CD4-positive, alpha-beta T cell treated with Interferon gamma for 1 hour (primary cell): ENCODE data around the gene GJA1.
"Not testable (repeated sequence)": the region's sequence is repeated elsewhere in the genome, so short reads cannot be mapped to it uniquely, and the experiment has no call there.

Source experiments
- DNase-seq: peaks from one replicate; pipeline ENCODE4 v3.0.0-alpha.2; 2020

Gene GJA1

DNA sequence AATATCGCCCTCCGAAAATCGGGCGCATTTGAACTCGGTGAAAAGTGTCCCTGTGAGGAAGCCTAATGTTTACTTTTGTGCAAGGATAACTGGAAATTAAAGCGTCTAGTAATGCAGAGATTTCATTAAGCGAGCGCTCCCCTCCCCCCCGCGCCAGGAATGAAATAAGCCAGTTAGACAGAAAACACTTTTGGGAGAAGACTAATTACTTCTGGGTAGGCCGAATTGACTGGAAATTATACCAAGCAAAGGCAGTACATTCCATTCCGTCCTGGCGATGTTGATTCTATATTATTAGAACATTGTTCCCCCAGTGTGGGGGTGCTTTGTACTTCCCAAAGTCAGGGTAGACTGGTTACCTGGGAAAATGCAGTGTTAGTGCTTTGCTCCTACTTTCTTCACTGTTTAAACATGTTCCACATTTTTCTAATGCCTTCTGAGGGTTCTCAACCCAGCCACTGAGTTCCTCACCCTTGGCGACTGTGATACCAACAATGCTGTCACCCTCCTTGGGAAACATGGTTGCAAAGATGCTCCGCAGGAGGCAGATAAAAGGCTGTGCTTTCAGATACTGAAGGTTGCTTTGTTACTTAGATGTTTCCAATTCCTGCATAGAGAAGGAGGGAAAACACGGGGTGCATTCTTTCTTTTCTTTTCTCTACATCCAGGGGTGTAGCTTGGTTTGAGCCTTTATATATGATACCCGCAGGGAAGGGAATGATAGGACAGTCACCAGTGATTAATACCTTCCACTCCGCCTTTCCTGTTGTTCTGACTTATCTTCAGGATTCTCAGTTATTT lies 2.6 kb downstream of the GJA1 start:
- no peak for DNase-seq

DNA sequence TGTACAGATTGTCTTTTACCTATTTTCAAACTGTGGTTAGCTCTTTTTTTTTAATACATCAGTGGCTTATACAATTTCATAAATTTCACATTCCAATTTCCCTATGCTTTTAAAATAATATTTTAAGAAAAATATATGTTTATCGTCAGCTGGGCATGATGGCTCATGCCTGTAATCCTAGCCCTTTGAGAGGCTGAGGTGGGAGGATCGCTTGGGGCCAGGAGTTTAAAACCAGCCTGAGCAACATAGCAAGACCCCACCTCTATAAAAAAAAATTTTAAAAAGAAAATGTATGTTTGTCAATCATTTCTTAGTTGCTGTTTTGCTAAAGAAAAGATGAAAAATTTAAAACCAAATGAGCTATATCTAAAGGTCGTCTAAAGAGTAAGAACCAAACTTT lies 3.4 kb downstream of the GJA1 start:
- no peak for DNase-seq

DNA sequence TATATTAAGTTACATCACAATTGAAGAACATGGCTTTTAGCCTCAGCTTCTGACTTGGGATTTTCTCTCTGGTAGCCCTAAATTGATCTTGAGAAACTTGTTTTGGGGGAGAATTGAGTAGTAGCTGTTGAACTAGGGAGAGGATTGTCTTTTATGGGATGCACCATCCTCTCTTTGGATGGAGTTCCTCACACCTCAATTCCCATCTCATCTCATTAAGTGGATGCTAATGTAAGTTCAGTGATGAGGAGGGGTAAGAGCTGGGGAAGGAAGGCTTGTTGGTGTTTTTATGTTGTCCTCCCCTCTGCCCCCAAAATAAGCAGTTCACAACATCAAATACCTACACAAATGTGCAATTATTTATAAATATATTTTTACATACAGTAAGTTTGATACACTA lies 4.0 kb downstream of the GJA1 start:
- no peak for DNase-seq

DNA sequence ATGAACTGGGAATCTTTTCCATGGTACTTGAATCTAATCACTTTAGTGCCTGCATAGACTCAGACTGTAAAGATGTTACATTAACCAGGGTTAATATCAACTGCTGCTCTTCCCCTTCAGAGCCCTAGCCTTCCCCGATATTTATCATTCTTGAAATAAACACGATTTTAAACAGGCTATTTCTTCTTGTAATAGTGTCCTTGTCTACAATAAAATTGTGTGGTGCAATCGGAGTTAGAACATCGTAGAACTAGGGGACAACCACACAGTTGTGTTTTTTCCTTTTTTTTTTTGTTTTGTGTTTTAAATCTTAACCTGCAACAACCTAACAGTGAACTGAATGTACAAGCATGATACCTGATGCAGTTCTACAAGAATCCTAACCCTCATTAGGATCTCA lies 4.5 kb downstream of the GJA1 start:
- no peak for DNase-seq

DNA sequence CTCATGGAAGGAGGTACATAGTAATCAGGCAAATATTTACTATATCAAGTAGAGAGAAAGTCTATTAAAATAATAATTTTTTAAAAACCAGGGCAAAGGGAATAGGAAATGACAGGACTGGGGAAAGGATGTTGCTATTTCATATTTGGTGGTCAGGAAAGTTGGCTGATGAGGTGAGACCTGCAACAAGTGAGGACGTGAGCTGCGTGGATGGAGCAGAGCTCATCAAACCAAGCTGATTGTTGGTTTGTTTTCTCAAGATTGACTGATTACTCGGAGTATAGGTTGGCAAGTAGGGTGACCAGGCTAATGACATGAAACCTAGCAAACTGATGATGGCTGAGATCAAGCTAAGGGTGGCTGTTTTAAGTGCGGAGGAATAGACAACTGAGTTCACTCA lies 6.0 kb downstream of the GJA1 start:
- no peak for DNase-seq

DNA sequence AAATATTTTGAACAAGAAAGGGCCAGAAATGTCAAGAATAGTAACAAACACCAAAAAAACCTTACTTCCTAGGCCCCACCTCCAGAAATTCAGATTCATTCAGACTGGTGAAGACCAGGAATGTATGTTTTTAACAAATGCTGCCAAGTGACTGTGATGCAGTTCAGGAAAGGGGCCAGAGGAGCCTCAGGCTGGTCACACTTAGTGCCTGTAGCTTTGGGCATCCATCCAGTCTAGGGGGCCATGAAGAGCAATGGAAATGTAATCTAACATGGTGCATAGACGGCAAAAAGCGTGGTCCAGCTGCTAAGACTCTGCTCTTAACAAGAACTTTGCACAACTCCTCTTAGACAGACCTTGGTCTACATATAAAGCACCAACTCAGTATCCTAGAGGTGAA lies 7.1 kb downstream of the GJA1 start:
- no peak for DNase-seq

DNA sequence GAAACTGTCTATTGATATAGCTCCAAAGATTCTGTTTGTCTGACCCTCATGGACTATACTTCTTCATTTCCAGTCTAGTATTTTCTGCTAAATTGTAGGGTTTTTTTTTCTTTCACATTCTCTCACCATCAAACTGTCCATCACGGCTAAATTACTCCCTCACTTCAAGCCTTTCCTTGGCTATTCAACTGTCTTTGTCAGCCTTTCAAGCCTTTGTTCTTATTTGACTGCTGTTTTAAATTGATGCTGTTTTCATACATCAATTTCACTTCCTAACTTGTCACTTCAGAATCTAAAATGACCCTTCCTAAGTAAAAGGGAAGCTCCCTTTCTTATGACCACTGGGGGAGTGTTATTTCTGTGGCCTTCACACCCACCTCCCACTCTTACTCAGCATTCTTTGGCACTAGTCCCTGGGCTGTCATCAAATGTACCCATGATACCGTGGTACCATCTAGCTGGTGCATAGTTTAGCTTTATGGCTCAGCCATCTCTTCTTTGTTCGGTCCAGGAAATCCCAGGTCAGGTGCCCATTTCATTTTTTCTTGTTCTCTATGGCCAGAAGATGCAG lies 8.6 kb downstream of the GJA1 start:
- DNase-seq = no peak

DNA sequence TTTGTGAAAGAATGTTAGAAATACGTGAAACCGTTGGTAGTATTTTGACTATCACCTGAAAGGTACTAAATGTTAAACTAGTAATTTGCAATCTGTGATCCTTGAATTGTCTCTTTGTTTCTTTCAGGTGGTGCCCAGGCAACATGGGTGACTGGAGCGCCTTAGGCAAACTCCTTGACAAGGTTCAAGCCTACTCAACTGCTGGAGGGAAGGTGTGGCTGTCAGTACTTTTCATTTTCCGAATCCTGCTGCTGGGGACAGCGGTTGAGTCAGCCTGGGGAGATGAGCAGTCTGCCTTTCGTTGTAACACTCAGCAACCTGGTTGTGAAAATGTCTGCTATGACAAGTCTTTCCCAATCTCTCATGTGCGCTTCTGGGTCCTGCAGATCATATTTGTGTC lies 11.3 kb downstream of the GJA1 start:
- DNase-seq = not testable (repeated sequence)

DNA sequence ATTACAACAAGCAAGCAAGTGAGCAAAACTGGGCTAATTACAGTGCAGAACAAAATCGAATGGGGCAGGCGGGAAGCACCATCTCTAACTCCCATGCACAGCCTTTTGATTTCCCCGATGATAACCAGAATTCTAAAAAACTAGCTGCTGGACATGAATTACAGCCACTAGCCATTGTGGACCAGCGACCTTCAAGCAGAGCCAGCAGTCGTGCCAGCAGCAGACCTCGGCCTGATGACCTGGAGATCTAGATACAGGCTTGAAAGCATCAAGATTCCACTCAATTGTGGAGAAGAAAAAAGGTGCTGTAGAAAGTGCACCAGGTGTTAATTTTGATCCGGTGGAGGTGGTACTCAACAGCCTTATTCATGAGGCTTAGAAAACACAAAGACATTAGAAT lies 12.3 kb downstream of the GJA1 start:
- DNase-seq = not testable (repeated sequence)

DNA sequence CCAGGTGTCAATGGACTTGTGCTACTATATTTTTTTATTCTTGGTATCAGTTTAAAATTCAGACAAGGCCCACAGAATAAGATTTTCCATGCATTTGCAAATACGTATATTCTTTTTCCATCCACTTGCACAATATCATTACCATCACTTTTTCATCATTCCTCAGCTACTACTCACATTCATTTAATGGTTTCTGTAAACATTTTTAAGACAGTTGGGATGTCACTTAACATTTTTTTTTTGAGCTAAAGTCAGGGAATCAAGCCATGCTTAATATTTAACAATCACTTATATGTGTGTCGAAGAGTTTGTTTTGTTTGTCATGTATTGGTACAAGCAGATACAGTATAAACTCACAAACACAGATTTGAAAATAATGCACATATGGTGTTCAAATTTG lies 13.1 kb downstream of the GJA1 start:
- DNase-seq = not testable (repeated sequence)

DNA sequence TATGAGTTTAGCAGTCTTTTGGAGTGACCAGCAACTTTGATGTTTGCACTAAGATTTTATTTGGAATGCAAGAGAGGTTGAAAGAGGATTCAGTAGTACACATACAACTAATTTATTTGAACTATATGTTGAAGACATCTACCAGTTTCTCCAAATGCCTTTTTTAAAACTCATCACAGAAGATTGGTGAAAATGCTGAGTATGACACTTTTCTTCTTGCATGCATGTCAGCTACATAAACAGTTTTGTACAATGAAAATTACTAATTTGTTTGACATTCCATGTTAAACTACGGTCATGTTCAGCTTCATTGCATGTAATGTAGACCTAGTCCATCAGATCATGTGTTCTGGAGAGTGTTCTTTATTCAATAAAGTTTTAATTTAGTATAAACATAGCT lies 13.9 kb downstream of the GJA1 start:
- DNase-seq = no peak

DNA sequence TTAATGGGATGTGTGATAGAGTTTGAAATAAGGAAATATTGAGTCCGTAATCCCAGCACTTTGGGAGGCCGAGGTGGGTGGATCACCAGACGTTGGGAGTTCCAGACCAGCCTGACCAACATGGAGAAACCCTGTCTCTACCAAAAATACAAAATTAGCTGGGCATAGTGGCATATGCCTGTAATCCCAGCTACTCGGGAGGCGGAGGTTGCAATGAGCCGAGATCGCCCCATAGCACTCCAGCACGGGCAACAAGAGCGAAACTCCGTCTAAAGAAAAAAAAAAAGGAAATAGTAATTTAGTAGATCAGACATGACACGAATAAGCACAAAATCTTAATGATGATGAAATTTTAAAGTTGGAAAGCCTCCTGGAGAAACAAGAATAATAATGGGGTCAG lies 14.8 kb downstream of the GJA1 start:
- no peak for DNase-seq

DNA sequence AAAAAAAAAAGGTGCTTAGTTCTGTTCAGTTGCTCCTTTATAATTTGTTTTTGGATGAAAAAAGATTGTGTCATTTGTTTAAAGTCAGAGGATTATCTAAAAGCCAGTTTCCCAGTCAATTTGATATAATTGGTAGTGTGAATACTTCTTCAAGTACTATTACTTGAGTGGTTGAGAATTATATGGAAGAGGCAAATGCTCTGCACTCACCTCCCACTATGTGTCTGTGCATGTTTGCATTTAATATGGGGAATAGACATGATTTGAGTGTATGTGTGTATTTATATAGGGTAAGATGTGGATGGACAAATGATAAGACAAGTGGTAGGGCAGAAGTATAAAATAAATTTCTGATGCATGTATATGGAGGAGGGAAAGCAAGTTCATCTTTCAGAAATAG lies 15.8 kb downstream of the GJA1 start:
- DNase-seq = no peak

DNA sequence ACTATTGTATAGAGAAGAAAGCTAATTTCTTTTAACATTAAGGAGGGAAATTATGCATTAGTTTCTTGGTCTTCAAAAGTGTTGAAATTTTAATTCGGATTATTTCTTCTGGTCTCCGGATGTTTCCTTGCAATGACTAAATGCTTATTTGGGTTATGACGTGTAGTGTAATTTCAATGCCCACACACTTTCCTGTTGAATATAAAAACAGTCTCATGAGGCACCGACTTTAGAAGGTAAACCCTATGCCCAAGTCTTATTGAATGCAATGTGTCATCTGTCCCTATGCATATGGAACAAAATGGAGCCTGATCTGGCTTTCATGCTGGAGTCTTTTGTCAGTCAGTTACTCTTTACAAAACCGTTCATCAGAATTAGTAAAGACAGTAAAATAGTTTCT lies 17.7 kb downstream of the GJA1 start:
- DNase-seq = no peak

DNA sequence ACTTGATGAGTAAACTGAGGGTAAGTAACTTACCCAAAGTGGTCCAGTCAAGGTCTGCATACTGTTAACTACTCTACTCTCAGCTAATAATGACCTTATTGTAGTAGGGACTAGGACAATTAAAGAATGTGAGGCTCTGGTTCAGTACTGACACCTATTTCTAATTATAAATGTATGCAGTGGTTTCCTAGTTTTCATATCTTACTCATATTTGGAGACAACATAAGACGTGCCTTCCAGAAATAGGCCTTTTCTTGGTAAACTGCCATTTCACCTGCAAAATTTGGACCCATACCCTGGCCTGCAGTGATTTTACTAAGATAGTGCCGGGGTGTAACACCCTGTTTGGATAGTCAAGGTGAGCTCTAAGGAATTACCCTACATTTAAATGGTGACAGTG lies 24.7 kb downstream of the GJA1 start:
- DNase-seq = no peak

DNA sequence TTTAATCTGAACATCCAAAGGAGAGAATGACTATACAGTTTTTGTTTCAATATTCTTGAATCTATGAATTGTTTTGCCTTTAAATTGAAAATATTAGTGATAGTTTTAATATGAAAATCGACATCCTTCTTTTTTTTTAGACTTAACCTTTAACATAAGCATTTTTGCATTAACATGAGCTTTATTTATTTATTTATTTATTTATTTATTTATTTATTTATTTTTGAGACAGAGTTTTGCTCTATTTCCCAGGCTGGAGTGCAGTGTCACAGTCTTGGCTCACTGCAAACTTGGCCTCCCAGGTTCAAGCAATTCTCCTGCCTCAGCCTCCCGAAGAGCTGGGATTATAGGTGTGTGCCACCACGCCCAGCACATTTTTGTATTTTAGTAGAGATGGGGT lies 27.6 kb downstream of the GJA1 start:
- no peak for DNase-seq

DNA sequence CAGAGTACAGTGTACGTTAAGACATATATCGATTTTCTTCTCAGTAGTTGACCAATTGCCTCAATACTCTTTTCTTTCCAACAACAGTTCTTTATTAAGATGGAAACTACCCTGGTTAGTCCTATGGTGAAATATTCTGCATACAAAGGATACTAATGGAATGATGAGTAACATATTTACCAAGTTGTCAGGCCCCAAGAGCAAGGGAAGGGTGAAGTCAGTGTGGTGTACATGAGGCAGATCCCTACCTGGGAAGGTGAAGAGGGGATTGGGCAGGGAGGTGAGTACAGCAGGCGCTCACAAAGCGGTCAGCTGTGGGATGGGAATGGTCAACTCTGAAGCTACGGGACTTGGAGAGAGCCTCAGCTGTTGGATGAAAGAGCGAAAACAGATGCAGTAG lies 29.7 kb downstream of the GJA1 start:
- DNase-seq = no peak

DNA sequence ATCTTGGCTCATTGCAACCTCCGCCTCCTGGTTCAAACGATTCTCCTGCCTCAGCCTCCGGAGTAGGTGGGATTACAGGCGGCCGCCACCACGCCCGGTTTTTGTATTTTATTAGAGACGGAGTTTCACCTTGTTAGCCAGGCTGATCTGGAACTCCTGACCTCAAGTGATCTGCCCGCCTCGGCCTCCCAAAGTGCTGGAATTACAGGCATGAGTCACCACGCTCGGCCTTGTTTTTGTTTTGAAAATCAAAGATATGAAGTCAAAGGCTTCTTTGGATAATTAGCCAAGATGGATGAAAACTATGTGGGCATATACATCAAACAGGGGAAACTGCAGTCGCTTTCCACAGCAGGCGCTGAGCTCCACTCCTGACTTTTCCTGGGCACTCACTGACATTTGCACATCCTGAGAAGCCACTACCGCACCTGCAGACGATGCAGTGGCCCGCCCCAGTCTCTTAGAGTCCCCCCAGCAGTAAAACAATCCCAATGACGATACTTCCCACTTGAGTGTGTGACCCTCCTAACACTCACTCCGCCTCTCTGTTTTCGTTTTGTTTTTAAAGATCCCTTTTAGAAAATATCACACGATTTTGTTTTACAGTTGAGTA lies 44.1 kb downstream of the GJA1 start:
- DNase-seq = no peak

DNA sequence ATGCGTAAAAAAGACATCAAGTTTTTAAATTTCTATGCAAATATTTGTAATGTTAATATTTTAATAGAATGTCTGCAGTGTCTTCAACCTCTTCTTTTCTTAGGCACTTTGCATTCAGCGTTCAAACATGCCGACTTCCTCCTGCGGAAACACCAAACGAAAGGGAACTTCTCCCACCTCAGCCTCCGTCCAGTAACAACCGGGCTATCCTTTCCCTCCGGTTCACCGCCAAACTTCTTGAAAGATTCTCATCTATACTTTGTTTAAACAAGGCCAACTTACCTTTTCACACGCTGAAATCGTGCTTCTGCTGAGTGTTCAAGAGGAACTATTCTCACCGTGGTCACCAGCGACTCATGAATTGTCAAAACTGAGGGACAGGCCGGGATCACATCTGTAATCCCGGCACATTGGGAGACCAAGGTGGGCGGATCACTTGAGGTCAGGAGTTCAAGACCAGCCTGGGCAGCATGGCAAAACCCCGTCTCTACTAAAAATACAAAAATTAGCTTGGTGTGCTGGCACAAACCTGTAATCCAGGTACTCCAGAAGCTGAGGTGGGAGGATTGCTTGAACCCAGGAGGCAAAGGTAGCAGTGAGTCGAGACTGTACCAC lies 44.8 kb downstream of the GJA1 start:
- no peak for DNase-seq

DNA sequence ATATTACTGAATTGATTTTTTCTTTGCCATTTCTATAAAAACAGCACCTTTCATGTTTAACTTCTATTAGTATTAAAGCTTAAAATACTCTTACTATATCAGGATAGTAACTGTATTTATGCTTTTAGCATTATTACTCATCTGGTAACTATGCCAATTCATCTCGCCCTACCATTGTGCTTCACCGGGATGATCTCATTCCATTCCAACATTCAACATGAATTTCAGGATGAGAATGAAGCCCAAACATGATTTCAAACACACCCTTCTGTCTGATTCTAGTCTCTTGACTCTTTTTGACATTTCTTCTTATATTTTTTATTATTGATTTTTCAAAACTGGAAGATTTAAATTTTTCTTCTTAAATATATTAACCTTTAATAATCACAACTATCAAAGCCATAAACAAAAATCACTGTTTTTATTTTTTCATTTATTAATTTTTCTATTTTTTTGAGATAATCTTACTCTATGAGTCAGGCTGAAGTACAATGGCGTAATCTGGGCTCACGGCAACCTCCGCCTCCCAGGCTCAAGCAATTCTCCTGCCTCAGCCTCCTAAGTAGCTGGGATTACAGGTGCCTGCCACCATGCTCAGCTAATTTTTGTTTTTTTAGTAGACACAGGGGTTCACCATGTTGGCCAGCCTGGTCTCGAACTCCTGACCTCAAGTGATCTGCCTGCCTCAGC lies 46.7 kb downstream of the GJA1 start:
- no peak for DNase-seq

DNA sequence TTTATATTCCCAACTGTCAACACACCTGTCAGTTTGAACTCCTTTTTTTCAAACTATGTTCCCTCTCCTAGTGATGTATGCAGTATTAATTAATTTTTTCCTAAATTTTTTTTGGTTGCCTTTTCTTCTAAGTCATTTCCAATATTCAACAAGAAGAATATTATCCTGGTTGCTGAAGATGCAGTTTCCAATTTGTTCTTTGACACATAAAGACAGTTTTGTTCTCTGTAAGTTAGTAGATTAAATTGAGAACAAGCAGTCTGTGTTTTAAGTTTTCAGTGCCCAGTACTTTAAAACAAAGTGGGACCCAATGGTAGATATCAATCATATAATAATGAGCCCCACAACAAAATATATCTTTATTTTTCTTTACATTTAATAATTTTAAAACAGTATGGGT lies 47.3 kb downstream of the GJA1 start:
- DNase-seq = no peak

DNA sequence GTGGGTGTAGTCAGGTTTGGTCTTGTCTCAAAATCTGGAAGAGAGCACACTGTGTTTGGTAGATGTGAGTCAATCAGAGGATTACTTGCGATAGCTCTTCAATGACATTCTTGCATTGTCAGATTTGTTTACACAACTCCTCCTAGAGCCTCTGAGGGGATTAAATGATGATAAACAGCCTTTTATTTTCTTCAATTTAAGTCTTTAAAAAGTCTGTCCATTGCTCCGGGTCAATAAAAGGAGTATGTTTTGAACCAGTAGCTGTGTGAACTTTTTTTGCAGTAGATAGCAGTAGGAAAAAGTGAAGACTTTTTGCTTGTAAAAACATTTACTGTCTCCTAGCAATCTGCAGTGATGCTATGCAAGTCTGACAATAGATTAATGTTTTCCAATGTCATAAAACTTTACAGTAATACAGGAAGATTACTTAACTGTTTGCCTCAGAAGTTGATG lies 49.9 kb downstream of the GJA1 start:
- no peak for DNase-seq

DNA sequence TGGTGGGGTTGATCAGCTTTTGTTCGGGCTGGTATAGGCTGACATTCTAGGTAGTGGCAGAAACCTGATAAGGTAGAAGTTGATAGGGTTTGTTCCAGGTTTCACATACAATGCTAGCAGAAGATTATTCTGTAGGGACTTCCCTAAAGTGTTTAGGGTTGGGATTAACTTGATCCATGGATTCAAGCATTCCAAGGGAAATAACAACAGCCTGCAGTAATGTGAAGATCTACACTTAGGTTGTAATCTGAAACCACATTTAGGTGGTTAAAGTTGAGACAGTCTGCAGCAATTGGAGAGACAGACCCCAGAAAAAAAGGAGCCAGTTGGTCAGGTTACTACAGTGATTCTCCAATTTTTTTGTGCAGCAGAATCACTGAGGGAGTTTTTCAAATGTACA lies 56.1 kb downstream of the GJA1 start:
- DNase-seq = no peak

DNA sequence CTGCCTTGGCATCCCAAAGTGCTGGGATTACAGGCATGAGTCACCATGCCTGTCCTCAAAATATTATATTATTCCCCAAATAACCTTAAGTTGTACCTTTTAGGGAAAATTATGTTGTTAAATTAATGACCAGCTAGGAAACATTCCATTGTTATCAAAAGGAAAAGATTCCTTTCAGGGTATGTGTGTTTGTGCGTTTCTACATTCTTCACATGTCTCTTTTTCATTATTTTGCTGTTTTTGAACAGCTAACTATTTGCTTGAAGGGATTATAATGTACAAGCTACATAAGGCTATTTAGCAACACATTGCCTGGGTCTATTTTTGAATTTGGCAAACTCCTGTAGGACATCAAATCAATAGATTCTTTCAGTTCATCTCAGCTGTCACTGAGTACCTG lies 57.1 kb downstream of the GJA1 start:
- no peak for DNase-seq
